ENCODE measurements around the gene CPLANE1.
"Not testable (repeated sequence)": the region's sequence is repeated elsewhere in the genome, so short reads cannot be mapped to it uniquely, and the experiment has no call there.

CPLANE1 gene

GRCh38 chr5:37248970-37249814, at the start of gene CPLANE1:
Gene CPLANE1, minus strand, starts transcription at chr5:37249376. Its CDS starts 1,678 bp downstream, at chr5:37247698.
- TF ChIP-seq POLR2A (IDR thresholded peaks at IDR 0.05; ENCODE audit: low read depth, low read length): peak; percentile 92
- FAIRE-seq: no peak
- DNase-seq (ENCODE audit: insufficient read length, low spot score): peak; percentile 78

- not testable (repeated sequence) for DNase-seq (ENCODE audit: insufficient read length, low spot score); FAIRE-seq
These were observed 47.1 kb upstream of the CPLANE1 start for GRCh38 chr5:37296313-37296712.

- no peak for DNase-seq (ENCODE audit: insufficient read length, low spot score)
- no peak for TF ChIP-seq POLR2A (IDR thresholded peaks at IDR 0.05; ENCODE audit: low read depth, low read length)
- FAIRE-seq: no peak
These were observed 34.1 kb upstream of the CPLANE1 start for GRCh38 chr5:37283214-37283820.

GRCh38 chr5:37275511-37275910, 26.3 kb upstream of the CPLANE1 start:
- TF ChIP-seq POLR2A (IDR thresholded peaks at IDR 0.05; ENCODE audit: low read depth, low read length): no peak
- no peak for FAIRE-seq

DNA sequence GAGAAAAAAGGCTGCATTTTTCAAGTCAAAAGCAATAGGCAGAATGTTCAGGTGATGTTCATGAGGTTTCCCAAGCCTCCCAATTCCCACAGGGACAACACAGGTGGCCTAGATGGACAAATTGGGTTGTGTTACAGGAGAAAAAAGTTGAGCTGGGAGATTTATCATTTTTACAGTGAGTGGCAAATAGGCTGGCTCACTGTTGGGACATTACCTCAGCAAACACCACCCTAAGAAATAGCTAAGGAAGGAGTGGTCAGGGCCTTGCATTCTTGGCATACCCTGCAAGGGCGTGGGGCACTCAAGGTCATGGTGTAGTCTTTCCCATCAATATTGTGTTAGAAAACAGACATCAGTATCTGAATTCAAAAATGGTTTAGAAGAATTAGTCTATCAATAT, 23.3 kb upstream of the CPLANE1 start:
- FAIRE-seq (peak; percentile 83), DNase-seq (ENCODE audit: insufficient read length, low spot score) (peak; percentile 52)
- TF ChIP-seq POLR2A (IDR thresholded peaks at IDR 0.05; ENCODE audit: low read depth, low read length): no peak

More at GRCh38 chr5:37275511-37275910, 26.3 kb upstream of the CPLANE1 start:
- DNase-seq (ENCODE audit: insufficient read length, low spot score): no peak

- not testable (repeated sequence) for DNase-seq (ENCODE audit: insufficient read length, low spot score); FAIRE-seq
These were observed 18.9 kb upstream of the CPLANE1 start for GRCh38 chr5:37268100-37268499.

DNA sequence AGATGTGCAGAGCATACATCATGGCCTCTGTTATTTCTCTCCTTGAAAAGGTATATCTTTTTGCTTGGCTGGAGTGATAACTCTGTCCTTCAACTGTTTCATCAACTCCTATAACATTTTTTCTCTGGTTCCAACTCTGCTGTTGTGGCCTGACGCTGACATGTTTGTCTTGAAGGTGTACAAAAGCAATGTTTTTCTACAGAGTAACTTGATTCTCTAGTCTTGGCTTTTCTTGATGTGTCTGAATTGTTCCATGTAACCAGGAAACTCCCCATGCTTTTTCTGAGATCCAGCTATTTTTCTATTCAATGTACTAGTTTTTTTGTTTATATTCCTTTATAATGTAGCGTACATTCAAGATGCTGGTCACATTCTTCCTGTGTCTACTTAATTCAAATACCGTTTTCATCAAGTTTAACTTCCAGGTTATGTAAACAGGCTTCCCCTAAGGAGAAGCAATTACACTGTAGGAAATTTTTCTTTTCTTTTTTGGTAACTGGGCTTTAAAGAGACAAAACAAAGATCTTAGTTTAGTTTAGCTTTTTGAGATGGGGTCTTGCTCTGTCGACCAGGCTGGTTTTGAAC, 6.7 kb upstream of the CPLANE1 start:
- DNase-seq (ENCODE audit: insufficient read length, low spot score) (no peak), FAIRE-seq (no peak)
- no peak for TF ChIP-seq POLR2A (IDR thresholded peaks at IDR 0.05; ENCODE audit: low read depth, low read length)

- no peak for TF ChIP-seq POLR2A (IDR thresholded peaks at IDR 0.05; ENCODE audit: low read depth, low read length)
- DNase-seq (ENCODE audit: insufficient read length, low spot score) (no peak), FAIRE-seq (no peak)
These were observed 5.4 kb upstream of the CPLANE1 start for GRCh38 chr5:37254581-37254980.

GRCh38 chr5:37251665-37252064, 2.5 kb upstream of the CPLANE1 start:
- no peak for FAIRE-seq
- no peak for TF ChIP-seq POLR2A (IDR thresholded peaks at IDR 0.05; ENCODE audit: low read depth, low read length)
- no peak for DNase-seq (ENCODE audit: insufficient read length, low spot score)

DNA sequence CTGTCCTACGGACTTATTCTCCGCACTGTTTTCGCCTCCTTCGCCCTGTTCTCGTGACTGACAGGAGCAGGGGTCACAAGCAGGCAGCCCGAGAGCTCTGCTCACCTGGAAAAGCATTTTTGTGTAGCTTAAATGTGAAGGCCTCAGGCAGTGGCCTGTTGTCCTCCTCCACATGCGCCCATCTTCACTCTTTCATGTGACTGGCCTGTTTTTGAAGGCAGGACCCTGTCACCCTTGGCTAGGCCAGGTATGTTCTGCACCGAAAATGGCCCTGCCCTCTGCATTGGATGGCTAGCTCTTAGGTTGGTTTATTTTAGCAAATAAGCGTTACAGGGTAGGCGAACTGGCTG, 614 bp upstream of the CPLANE1 start:
- no peak for DNase-seq (ENCODE audit: insufficient read length, low spot score)
- no peak for TF ChIP-seq POLR2A (IDR thresholded peaks at IDR 0.05; ENCODE audit: low read depth, low read length)

GRCh38 chr5:37248421-37248969, 681 bp downstream of the CPLANE1 start:
- DNase-seq (ENCODE audit: insufficient read length, low spot score) (no peak), FAIRE-seq (no peak)
- no peak for TF ChIP-seq POLR2A (IDR thresholded peaks at IDR 0.05; ENCODE audit: low read depth, low read length)

More for the DNA sequence above, 614 bp upstream of the CPLANE1 start:
- no peak for FAIRE-seq

- DNase-seq (ENCODE audit: insufficient read length, low spot score): no peak
- no peak for TF ChIP-seq POLR2A (IDR thresholded peaks at IDR 0.05; ENCODE audit: low read depth, low read length)
- FAIRE-seq: no peak
These were observed 1.7 kb downstream of the CPLANE1 start for GRCh38 chr5:37247496-37247895.

GRCh38 chr5:37247036-37247435, 2.1 kb downstream of the CPLANE1 start:
- TF ChIP-seq POLR2A (IDR thresholded peaks at IDR 0.05; ENCODE audit: low read depth, low read length): no peak
- DNase-seq (ENCODE audit: insufficient read length, low spot score): no peak
- FAIRE-seq: no peak

DNA sequence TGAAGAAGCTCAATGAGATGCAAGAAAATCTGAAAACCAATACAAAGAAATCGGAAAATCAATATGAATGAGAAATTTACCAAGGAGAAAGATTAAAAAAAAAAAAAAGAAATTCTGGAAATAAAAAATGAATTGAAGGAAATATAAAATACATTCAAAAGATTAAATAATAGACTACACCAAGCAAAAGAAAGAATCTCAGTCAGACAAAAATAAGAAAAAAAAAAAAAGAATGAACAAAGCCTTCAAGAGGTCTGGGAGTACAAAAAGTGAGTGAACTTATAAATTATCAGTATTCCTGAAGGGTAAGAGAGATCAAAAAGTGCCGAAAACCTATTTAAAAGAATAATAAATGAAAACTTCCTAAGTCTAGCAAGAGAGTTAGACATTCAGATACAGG, 14.9 kb downstream of the CPLANE1 start:
- DNase-seq (ENCODE audit: insufficient read length, low spot score) (no peak), FAIRE-seq (no peak)
- no peak for TF ChIP-seq POLR2A (IDR thresholded peaks at IDR 0.05; ENCODE audit: low read depth, low read length)
